Left lung (tissue), 10 donors: ENCODE data around the gene XKR7. TPM values are rescaled to one million over a fixed set of nuclear protein-coding genes. Genes with fewer than 3 reads are reported as not detected.

Source experiments
- ATAC-seq: fragments of 200-7000 bp; cut with Tn5 transposase; one replicate; pipeline ENCODE4 v1.9.1; 2020; ENCODE audit warnings: moderate library complexity
- DNase-seq, 4 donors: peaks; one replicate each; pipeline ENCODE4 v3.0.0-alpha.2; 2013 to 2020
- H3K27ac ChIP-seq, 2 donors: fragments of 200-600 bp; sonication (generic) in 1 of 2; one replicate each; pipeline versions ENCODE4 v1.5.0 to v1.8.0; 2020 to 2021
- H3K27me3 ChIP-seq, 2 donors: fragments of 200-600 bp; sonication (generic) in 1 of 2; one replicate each; pipeline versions ENCODE4 v1.5.0 to v1.8.0; 2020 to 2021
- H3K36me3 ChIP-seq, 2 donors: fragments of 200-600 bp; sonication (generic) in 1 of 2; one replicate each; pipeline versions ENCODE4 v1.5.0 to v1.8.0; 2020 to 2021
- H3K4me1 ChIP-seq, 2 donors: fragments of 200-600 bp; one replicate each; pipeline ENCODE4 v1.8.0; 2021
- H3K4me3 ChIP-seq, 2 donors: fragments of 200-600 bp; sonication (generic) in 1 of 2; one replicate each; pipeline versions ENCODE4 v1.5.0 to v1.8.0; 2020 to 2021; ENCODE audit warnings: mild to moderate bottlenecking in 1 of 2
- H3K9me3 ChIP-seq, 2 donors: fragments of 200-600 bp; sonication (generic) in 1 of 2; one replicate each; pipeline versions ENCODE4 v1.5.0 to v1.8.0; 2020 to 2021
- intact Hi-C, 2 donors: fragments of 100-400 bp; cut with DNase I; formaldehyde crosslinking; loops; one replicate each; pipeline versions ENCODE4 v1.11.2 to v1.14.2; 2022
- polyA plus RNA-seq, 6 donors: library from polyadenylated mRNA; unstranded; fragments of 120-200 nt; gene quantifications; one replicate each; pipeline ENCODE4 v1.2.1, GENCODE V29; 2013; ENCODE audit not compliant: insufficient read length in 6 of 6
- total RNA-seq, 2 donors: library from RNA; stranded (reverse); fragmentation: NEBNext Ultra II Directional; extraction: Animal tissue kit (Norgen Biotek cat#: 25700); gene quantifications; one replicate each; pipeline ENCODE4 v1.2.1, GENCODE V29; 2021
- TF ChIP-seq, protein P1 (sequence below), 2 donors: fragments of 200-600 bp; sonication (generic) in 1 of 2; IDR thresholded peaks; one replicate each; pipeline versions ENCODE4 v1.5.0 to v1.8.0; 2021; ENCODE audit warnings: antibody characterized with exemption in 2 of 2
- donor health status: DM: no; HTN: yes; CAD: no.
- donor health status: DM: no; HTN: no; CAD: no.

Gene XKR7
- total and polyA plus RNA-seq, 8 donors, result 0.05 to 0.19 (median 0.07) TPM; not detected in 1

DNA sequence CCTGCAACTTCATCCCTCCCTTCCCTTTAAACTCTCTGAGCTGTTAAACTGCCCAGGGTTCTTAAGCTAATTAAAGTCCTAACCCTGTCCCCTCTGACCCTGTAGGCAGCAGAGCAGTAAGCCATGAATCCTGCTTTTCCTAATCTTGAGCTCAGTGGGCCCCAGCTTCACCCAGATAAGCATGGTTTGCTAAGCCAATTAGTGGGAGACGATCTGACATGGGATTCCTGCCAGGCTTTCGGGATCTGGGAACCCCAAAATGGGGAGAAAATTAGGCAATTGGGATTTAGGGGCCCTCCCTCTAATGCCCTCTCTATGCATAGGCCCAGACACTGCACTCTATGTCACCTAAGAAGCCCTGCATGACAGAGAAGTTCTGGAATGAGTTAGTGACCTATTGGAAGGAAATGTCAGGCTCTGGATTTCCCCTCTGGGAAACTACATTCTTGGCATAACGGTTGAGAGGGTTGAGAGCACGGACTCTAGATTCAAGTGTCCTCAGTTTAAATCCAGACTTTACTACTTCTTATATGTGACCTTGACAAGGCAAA lies 4.6 kb downstream of the XKR7 start:
- H3K9me3 ChIP-seq, result no peaks in the 10 kb centered on the region
- H3K4me3 ChIP-seq, result no peak overlapping the region
- H3K4me1 ChIP-seq, result peaks cover 0 to 6% of the 10 kb centered on the region in 2 donors
- intact Hi-C loops, result no loop called here
- no peak for DNase-seq
- H3K36me3 ChIP-seq, result no peaks in the 10 kb centered on the region
- peak; percentile 19 for ATAC-seq
- TF ChIP-seq, protein P1, sequence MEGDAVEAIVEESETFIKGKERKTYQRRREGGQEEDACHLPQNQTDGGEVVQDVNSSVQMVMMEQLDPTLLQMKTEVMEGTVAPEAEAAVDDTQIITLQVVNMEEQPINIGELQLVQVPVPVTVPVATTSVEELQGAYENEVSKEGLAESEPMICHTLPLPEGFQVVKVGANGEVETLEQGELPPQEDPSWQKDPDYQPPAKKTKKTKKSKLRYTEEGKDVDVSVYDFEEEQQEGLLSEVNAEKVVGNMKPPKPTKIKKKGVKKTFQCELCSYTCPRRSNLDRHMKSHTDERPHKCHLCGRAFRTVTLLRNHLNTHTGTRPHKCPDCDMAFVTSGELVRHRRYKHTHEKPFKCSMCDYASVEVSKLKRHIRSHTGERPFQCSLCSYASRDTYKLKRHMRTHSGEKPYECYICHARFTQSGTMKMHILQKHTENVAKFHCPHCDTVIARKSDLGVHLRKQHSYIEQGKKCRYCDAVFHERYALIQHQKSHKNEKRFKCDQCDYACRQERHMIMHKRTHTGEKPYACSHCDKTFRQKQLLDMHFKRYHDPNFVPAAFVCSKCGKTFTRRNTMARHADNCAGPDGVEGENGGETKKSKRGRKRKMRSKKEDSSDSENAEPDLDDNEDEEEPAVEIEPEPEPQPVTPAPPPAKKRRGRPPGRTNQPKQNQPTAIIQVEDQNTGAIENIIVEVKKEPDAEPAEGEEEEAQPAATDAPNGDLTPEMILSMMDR (IDR thresholded peaks at IDR 0.05), result no peak
- no peak overlapping the region for H3K27ac ChIP-seq
- peaks cover 3 to 43% of the 10 kb centered on the region in 2 donors for H3K27me3 ChIP-seq

DNA sequence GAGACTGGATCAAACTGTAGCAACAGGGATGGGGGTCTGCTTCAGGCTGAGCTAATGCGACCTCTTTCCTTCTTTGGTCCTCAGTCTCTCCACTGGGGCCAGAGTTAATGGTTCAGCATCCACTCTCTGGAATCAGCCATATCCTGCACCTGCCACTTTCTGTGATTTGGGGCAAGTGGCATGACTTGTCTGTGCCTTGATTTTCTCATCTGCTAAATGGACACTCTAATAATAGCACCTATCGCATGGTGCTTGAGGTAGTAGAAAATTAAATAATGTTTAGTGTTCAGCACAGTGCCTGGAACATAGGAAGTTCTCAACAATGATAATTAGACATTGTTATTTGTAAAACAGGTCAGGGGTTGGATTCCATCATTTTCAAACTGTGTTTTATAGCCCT lies 6.3 kb downstream of the XKR7 start:
- TF ChIP-seq, protein P1 (IDR thresholded peaks at IDR 0.05), result no peak
- H3K9me3 ChIP-seq, result no peaks in the 10 kb centered on the region
- ATAC-seq (no peak), DNase-seq (no peak)
- no peaks in the 10 kb centered on the region for H3K36me3 ChIP-seq
- peaks cover 0 to 27% of the 10 kb centered on the region in 2 donors for H3K27me3 ChIP-seq
- no peaks in the 10 kb centered on the region for H3K4me1 ChIP-seq
- H3K4me3 ChIP-seq, result no peak overlapping the region
- H3K27ac ChIP-seq, result no peak overlapping the region
- intact Hi-C loops, result no loop called here

DNA sequence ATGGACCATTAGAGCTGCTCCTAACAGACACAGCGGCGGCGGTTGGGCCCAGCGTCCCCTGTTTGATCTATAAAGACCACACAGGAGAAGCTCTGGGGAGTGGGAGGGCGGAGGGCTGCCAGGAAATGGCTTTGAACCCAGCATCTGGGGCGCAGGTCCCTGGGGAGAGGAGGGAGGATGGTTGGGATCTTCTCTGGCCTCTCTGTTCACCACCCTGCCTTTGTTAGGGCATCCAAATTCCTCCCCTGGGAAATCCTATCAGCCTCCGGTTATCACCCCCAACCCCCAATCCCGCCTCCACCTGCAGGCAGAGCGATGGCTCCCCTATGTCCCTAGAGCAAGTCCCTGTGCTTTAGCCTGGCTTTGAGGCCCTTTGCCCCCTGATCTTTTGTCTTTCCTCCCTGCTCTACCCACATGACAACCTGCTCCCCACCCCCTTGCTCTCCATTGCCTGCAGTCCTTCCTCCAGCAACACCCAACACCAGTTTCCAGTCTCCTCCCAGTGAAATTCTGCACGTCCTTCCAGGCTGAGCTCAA lies 7.1 kb downstream of the XKR7 start:
- Histone ChIP-seq H3K27me3 (peaks cover 0 to 19% of the 10 kb centered on the region in 2 donors), H3K27ac (no peak overlapping the region), H3K4me1 (no peaks in the 10 kb centered on the region), H3K9me3 (no peaks in the 10 kb centered on the region), H3K36me3 (no peaks in the 10 kb centered on the region), H3K4me3 (no peak overlapping the region)
- TF ChIP-seq, protein P1 (IDR thresholded peaks at IDR 0.05), result no peak
- DNase-seq (no peak), ATAC-seq (no peak)
- intact Hi-C loops, result no loop called here

DNA sequence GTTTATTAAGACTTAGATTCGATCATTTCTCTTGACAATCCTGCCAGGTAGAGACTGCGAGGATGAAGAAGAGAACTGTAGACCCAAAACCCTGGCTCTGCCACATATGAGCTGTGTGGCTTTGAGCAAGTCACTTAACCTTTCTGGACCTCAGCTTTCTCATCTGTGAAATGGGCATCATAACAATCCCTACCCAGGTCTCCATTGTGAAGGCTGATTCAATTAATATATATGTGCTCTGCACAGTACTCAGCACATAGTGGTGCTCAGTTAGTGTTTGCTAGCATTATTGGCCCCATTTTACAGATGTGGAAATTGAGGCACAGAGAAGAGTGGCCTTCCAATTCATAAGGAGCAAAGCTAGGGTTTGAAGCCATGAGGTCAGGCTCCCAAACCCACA lies 7.9 kb downstream of the XKR7 start:
- Histone ChIP-seq H3K27ac (no peak overlapping the region), H3K36me3 (no peaks in the 10 kb centered on the region), H3K27me3 (peaks cover 0 to 11% of the 10 kb centered on the region in 2 donors), H3K4me1 (no peaks in the 10 kb centered on the region), H3K9me3 (no peaks in the 10 kb centered on the region), H3K4me3 (no peak overlapping the region)
- TF ChIP-seq, protein P1 (IDR thresholded peaks at IDR 0.05), result no peak
- ATAC-seq, result no peak
- no peak for DNase-seq
- intact Hi-C loops, result no loop called here

DNA sequence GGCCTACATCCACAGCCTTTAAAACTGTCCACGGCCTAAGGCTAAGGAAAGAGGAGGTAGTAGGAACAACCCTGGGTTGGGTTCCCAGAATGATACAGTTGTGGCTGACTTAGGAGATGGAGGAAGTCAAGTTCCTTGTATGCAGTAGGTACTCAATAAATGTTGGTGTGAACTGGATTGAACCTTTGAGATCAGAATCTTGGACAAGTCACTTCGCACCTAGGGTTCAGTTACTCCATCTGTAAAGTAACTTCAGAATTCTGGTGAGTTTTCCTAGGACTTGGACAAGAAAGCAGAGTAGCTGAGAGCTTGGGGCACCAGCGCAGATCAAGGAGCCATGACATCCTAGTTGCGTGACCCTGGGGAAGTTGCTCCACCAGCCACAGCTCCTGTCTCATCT lies 9.1 kb downstream of the XKR7 start:
- DNase-seq, result no peak
- intact Hi-C loops, result no loop called here

More for the DNA sequence above, 9.1 kb downstream of the XKR7 start:
- Histone ChIP-seq H3K27ac (no peak overlapping the region), H3K4me1 (no peaks in the 10 kb centered on the region), H3K27me3 (peaks cover 0 to 9% of the 10 kb centered on the region in 2 donors), H3K4me3 (no peak overlapping the region), H3K36me3 (no peaks in the 10 kb centered on the region), H3K9me3 (no peaks in the 10 kb centered on the region)
- no peak for ATAC-seq
- TF ChIP-seq, protein P1 (IDR thresholded peaks at IDR 0.05), result no peak
